SKM-1 (cell line): ENCODE results near the gene KRT8.
"Not testable (repeated sequence)": the region's sequence is repeated elsewhere in the genome, so short reads cannot be mapped to it uniquely, and the experiment has no call there.

Experiments
- DNase-seq: peaks from one replicate; lab custom pipeline; 2025; ENCODE audit not compliant: unreplicated experiment; lab: John Stamatoyannopoulos, UW

Gene KRT8

DNA sequence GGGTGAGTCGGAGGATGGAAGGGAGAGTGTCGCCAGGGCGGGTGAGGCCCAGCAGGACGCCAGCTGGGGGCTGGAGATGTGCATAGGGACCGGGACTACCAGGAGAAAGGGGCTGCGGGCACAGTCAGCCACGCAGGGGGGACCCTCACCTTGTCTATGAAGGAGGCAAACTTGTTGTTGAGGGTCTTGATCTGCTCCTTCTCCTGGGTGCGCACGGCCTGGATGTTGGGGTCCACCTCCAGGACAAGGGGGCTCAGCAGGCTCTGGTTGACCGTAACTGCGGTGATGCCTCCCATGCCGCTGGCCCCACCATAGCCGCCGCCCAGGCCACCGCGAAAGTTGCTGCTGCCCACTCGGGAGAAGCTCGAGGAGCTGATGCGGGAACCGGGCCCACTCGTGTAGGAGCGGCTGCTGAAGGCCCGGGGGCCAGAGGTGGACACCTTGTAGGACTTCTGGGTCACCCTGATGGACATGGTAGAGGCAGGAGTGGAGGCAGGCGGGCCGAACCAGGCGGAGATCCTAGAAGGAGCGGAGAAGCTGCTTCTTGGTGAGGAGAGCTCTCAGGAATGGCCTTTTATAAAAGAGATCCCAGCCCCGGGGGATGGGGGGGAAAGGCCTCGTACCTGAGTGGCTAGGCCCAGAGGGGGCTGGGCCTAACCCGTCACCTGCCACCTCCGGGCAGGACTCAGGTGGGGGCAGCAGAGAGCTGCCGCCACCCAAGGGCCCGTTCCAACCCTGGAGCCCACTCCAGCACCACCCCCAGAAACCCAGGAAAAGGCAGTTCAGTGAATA lies at the start of gene KRT8:
KRT8 (minus strand) TSS at position 568 of the 792 bp plus-strand sequence; CDS start at position 473, 95 bp downstream.
- DNase-seq = not testable (repeated sequence)

GRCh38 chr12:52953181-52953841 lies 48.4 kb upstream of the KRT8 start:
- DNase-seq = no peak

DNA sequence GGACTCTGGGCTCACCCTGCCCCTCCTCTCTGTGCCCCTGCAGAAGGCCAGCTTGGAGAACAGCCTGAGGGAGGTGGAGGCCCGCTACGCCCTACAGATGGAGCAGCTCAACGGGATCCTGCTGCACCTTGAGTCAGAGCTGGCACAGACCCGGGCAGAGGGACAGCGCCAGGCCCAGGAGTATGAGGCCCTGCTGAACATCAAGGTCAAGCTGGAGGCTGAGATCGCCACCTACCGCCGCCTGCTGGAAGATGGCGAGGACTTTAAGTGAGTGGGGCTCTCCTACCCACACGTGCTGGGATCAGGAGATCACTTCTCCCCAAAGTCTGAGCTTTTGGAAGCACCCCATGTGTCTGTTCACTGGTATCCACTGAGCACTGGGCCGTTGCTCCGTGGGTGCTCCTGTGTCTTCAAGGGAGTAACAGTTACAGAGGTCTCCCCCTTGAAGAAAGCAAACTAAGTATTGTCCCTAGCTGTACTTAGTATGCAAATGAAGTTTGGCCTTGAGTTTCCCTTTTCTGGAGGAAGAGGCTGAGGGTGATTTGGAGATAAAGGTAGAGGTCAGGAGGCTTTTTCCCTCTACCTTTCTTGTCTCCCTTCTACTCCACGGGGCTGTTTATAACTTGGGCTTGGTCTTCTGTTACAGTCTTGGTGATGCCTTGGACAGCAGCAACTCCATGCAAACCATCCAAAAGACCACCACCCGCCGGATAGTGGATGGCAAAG lies 47.4 kb upstream of the KRT8 start:
- DNase-seq = no peak

GRCh38 chr12:52951640-52952039 lies 46.8 kb upstream of the KRT8 start:
- no peak for DNase-seq

DNA sequence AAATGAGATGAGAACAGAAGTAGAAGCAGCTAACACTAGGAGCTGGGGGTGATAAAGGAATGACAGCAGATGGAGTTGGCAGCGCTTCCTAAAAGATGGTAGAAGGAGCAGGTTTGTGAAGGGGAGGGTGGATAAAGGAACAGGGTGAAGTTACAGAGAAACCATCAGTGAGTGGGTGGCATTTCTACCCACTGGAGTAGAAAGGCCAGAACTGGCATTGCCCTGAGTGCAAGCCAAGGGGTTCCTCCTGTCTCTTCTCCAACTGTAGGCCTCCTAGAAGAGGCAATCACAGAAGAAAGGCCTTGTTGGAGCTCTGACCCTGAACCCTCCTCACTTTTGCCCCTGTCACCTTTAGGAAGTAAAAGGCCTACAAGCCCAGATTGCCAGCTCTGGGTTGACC lies 46.2 kb upstream of the KRT8 start:
- DNase-seq = no peak

- DNase-seq = no peak
Measured at GRCh38 chr12:52950553-52950952, 45.7 kb upstream of the KRT8 start.

GRCh38 chr12:52949413-52950331 lies 44.8 kb upstream of the KRT8 start:
- DNase-seq = no peak

- DNase-seq = no peak
Measured at GRCh38 chr12:52947738-52948423, 43.0 kb upstream of the KRT8 start.

GRCh38 chr12:52946797-52947547 lies 42.1 kb upstream of the KRT8 start:
- no peak for DNase-seq

DNA sequence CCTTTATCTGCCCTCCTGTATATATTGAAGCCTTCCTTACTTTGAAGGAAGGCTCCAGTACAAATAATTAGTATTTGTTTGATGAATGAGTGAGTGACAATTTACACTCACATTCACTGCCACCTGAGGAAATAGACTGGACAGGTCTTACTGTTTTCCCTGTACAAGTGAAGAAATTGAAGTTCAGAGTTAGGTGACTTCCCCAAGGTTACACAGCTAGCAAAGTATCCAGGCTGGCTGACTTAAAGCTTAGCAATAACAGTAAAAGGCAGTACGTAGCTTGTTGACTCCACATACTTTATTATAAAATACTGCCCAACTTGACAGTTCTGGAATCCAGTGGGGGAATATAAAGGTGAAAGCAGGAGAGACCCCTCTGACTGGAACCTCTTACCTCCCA lies 41.5 kb upstream of the KRT8 start:
- no peak for DNase-seq

- no peak for DNase-seq
Measured at GRCh38 chr12:52945389-52946232, 40.7 kb upstream of the KRT8 start.

DNA sequence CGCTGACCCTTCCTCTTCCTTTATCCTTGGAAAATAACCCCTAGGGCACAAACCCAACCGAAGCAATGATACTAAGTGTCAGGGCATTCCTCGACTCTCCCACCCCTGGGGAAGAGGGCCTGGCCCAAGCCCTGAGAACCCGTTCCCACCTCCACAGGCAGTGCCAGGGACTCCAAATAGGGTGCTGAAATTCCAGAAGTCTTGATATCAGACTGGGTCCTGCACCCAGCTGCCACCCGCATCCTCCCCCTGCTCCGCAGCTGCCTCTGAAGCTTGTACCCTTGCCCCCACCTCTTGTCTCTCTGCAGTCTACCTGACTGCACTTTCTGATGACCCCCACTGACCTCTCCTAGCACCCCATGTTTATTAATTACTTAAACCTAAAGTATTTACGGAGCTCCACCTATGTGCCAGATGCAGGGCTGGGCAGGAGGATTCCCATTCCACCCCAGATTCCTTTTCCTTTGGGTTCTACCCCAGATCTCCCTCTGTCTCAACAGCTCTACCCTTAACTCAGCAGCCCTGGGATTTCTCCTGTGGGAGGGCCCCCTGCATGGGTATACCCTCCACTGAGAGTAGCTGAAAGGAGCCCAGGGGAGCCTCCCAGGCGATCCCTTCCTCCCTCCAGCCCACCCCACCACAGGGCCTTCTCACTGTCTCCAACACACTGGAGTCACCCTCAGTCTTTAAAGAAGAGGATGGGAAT lies 40.0 kb upstream of the KRT8 start:
- no peak for DNase-seq

DNA sequence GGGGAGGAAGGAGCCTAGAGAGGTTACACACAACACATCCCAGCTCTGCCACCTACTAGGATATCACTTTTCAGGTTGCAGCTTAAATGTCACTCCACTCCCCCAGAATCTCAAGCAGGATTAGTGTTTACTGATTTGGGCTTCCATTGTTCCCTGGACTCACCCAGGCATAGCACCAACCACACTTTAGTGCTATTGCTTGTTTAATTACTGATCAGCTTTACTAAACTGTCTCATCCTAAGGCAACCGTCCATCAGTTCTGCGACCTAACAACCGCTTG lies 38.0 kb upstream of the KRT8 start:
- no peak for DNase-seq

DNA sequence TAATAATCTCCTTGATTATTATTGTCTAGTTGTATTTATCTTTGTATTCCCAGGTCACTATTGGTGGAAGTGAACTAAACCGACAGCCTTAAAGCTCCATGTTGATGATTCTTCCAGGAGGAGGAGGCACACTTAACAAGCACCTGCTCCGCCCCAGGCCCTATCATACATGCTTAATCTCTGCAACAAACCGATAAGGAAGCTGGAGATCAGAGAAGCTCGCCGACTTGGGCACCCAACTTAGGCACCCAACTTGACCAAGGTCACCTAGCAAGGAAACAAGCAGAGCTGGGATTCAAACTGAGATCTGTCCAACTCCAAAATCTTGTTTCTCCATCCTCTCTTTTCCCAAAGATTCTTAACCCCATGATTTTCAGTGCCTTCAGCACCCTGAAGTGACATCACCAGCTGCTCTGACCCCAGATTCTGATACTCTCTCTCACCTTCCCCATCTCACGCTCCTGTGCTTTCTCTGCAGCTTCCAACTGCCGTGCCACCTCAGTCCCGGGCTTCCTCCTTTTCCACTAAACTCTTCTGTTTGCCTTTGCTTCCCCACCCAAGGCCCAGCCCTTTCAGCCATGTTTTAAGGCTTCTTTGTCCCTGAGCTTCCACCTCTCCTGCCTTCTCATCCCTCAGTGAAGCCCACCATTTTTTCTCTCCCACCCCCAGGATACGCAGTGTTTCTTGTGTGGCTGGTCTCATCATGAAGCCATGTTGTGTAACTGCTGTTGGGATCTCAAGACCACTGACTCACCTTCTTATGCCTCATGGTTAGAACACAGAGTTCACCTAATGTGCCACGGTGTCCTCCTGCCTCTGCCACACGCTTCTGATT lies 37.4 kb upstream of the KRT8 start:
- no peak for DNase-seq

DNA sequence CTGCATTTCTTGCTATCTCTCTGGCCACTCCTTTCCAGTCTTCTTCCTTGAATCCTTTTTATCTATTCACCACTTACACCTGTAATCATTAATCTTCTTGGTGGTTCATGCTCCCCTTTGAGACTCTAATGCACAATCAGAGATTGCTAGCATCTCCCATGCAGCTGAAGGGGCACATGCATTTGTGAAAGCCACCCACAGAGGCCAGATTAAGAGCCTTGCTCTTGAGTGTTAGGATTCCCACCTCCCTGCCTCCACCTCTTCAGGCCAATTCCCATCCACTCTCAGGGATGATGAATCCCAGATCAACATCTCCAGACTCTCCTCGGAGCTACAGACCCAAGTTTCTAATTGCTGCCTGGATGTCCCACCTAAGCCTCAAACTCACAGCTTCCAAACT lies 24.7 kb upstream of the KRT8 start:
- DNase-seq = no peak

DNA sequence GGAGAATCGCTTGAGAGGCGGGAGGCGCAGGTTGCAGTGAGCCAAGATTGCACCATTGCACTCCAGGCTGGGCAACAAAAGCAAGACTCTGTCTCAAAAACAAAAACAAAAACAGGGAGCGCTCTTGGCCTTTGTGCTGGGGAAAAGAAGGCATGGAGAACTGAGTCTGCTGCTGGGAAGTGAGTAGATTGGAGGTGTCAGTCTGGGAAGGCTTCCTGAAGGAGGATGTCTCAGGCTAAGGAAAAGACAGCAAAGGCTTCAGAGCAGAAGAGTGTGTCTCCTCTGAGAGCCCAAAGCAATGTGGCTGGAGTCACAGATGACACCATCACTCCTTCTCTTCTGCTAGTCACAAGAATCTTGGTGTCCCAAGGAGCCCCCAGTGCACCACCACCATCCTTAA lies 23.1 kb upstream of the KRT8 start:
- DNase-seq = no peak

DNA sequence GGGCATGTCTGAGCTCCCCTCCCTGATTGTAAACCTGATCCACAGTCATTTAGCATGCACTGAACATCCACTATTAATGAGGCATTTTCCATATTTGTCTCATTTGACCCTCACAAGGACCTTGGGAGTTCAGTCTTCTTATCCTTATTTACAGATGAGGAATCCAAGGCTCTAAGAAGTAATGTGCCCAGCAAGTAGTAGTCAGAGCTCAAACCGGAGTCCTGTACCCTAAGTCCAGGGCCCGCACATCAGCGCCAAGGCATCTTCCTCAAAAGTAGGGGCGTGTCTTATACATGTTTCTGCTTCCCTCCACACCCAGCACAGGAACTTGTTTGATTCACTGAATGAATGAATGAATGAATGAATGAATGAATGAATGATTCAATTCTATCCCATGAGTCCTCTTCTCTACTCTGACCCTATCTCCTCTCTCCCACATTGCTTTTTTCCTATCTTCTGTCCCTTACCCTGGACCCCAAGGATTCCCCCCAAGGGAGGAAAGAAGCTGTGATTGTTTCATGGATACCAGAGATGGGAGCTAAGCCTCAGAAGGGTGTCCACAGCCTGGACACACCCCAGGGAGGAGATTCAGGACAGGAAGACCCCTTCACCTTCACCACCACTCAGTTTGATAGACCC lies 21.8 kb upstream of the KRT8 start:
- no peak for DNase-seq
